CMK (cell line): ENCODE measurements around the gene TMEM95.
"Not testable (repeated sequence)": the region's sequence is repeated elsewhere in the genome, so short reads cannot be mapped to it uniquely, and the experiment has no call there.

Source experiments
- DNase-seq: peaks from one replicate; pipeline ENCODE4 v3.0.0-alpha.2; 2010; ENCODE audit warnings: low read depth

TMEM95 gene

GRCh38 chr17:7346761-7347614 is 8.0 kb upstream of the TMEM95 start:
- no peak for DNase-seq

GRCh38 chr17:7347630-7348477 is 7.1 kb upstream of the TMEM95 start:
- DNase-seq, result no peak

- no peak for DNase-seq
Measured at GRCh38 chr17:7348478-7349242, 6.3 kb upstream of the TMEM95 start.

- DNase-seq, result no peak
Measured at GRCh38 chr17:7351665-7352502, 3.1 kb upstream of the TMEM95 start, which contains the start of gene KCTD11. TSS of gene KCTD11 (plus strand) at chr17:7352162.

GRCh38 chr17:7352503-7352889 is 2.5 kb upstream of the TMEM95 start:
- DNase-seq, result no peak

GRCh38 chr17:7352910-7353635 is 1.9 kb upstream of the TMEM95 start:
- no peak for DNase-seq

GRCh38 chr17:7354262-7354843 is 603 bp upstream of the TMEM95 start:
- DNase-seq, result no peak

GRCh38 chr17:7355573-7355972 is 617 bp downstream of the TMEM95 start:
- DNase-seq, result no peak

- peak; percentile 62 for DNase-seq
Measured at GRCh38 chr17:7356072-7356549, 1.2 kb downstream of the TMEM95 start.

- DNase-seq, result no peak
Measured at GRCh38 chr17:7356756-7357155, 1.8 kb downstream of the TMEM95 start.

GRCh38 chr17:7357381-7357780 is 2.4 kb downstream of the TMEM95 start:
- DNase-seq, result no peak

- DNase-seq, result no peak
Measured at GRCh38 chr17:7361906-7362305, 7.0 kb downstream of the TMEM95 start.

- no peak for DNase-seq
Measured at GRCh38 chr17:7363311-7363710, 8.4 kb downstream of the TMEM95 start.

- not testable (repeated sequence) for DNase-seq
Measured at GRCh38 chr17:7365963-7366362, 11.0 kb downstream of the TMEM95 start.

GRCh38 chr17:7367083-7367482 is 12.1 kb downstream of the TMEM95 start:
- no peak for DNase-seq

- no peak for DNase-seq
Measured at GRCh38 chr17:7367918-7368598, 13.1 kb downstream of the TMEM95 start.

- not testable (repeated sequence) for DNase-seq
Measured at GRCh38 chr17:7368599-7368994, 13.6 kb downstream of the TMEM95 start.

GRCh38 chr17:7369825-7370224 is 14.9 kb downstream of the TMEM95 start:
- no peak for DNase-seq

GRCh38 chr17:7370853-7371252 is 15.9 kb downstream of the TMEM95 start:
- DNase-seq, result no peak

- no peak for DNase-seq
Measured at GRCh38 chr17:7374353-7374752, 19.4 kb downstream of the TMEM95 start.
